Gastroesophageal sphincter (tissue), 3 donors: ENCODE data around the gene ZBTB16.

Source experiments
- CTCF ChIP-seq, 4 experiments: fragments of 200-600 bp in 2 of 4; fragments of 450-650 bp in 2 of 4; sonication (generic) in 1 of 4; IDR thresholded peaks; one replicate each; pipeline ENCODE4 v1.5.1; 2017 to 2019; ENCODE audit warnings: antibody characterized with exemption in 4 of 4, mild to moderate bottlenecking in 2 of 4, moderate library complexity in 2 of 4
- EP300 ChIP-seq: sonication (generic); formaldehyde crosslinking; IDR thresholded peaks from one replicate; pipeline ENCODE4 v1.6.1; 2017; ENCODE audit warnings: antibody characterized with exemption, mild to moderate bottlenecking
- POLR2A ChIP-seq, 2 donors: fragments of 450-650 bp; IDR thresholded peaks; one replicate each; pipeline ENCODE4 v1.6.1; 2017; ENCODE audit warnings: antibody characterized with exemption in 2 of 2, mild to moderate bottlenecking in 2 of 2, moderate library complexity in 1 of 2
- POLR2AphosphoS5 ChIP-seq: sonication (generic); formaldehyde crosslinking; IDR thresholded peaks from one replicate; pipeline ENCODE4 v1.6.1; 2017; ENCODE audit warnings: antibody characterized with exemption

- TF ChIP-seq POLR2A (IDR thresholded peaks at IDR 0.05) = no peak
- no peak for TF ChIP-seq EP300
- TF ChIP-seq POLR2AphosphoS5 = no peak
- no peak for TF ChIP-seq CTCF (IDR thresholded peaks at IDR 0.05)
These were observed 231.2 kb downstream of the ZBTB16 start for GRCh38 chr11:114290503-114291235.
